Measurements from ENCODE around the gene GNAZ.
"Not testable (repeated sequence)": the region's sequence is repeated elsewhere in the genome, so short reads cannot be mapped to it uniquely, and the experiment has no call there.

Gene GNAZ

GRCh38 chr22:23038902-23039301, 31.4 kb upstream of the GNAZ start:
- no peak for DNase-seq (ENCODE audit: low read depth)
- no peak overlapping the region for H3K4me3 ChIP-seq (ENCODE audit: low read depth, low read length)

DNA sequence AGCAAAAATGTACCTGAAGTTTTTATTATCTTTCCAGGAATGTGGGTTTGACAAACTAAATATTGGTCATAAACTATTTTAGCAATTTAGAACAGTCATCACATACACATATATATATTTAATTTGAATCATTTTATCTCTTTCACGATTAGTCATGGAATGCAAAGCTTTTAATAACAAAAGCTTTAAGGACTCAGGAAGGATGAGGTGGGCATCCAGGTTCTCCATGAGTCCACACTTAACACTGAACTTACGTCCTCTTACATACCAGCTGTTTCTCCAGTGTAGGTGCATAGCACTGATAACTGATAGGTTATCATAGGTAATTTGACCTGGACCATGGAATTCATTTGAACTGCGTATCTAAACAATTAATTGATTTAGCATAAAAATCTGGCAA, 28.1 kb upstream of the GNAZ start:
- H3K4me3 ChIP-seq (ENCODE audit: low read depth, low read length): no peak overlapping the region
- no peak for DNase-seq (ENCODE audit: low read depth)

GRCh38 chr22:23044570-23044969, 25.7 kb upstream of the GNAZ start:
- H3K4me3 ChIP-seq (ENCODE audit: low read depth, low read length): no peak overlapping the region
- no peak for DNase-seq (ENCODE audit: low read depth)

DNA sequence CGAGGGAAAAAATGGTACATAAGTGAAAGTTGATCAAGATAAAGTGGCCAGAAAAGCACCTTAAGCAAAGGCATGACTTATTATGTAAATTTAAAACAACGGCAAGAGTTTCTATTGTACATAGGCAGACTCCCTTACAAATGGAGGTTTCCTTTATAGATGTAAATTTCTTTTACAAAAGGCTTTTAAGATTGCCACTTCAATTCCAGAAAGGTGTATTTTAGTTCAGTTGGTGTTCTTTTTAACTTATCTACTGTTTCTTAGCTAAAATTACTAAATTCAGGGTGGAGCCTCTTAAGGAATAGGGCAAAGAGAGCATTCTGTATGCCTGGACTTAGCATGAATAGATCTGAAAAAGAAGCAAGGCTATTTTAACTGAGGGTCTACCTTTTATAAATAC, 24.9 kb upstream of the GNAZ start:
- H3K4me3 ChIP-seq (ENCODE audit: low read depth, low read length): no peak overlapping the region
- no peak for DNase-seq (ENCODE audit: low read depth)

DNA sequence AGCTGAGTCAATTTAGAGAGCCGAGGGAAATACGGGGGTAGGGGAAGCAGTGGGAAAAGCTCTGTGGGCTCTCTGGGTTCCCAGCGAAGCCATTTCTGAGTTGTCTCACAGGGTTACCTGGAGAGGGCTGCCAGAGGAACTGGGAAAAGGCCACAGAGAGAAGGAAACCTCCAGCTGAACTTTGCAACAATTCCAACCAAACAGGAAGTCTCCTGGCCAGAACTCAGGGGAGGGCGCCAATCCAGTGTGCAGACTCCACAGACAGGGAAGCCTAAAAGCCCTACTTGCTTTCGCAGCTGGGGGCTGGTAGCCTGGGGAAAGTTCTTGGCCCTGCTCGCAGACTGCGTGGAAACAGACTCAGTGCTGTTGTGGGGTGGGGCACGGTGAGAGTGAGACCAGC, 23.1 kb upstream of the GNAZ start:
- H3K4me3 ChIP-seq (ENCODE audit: low read depth, low read length): no peak overlapping the region
- DNase-seq (ENCODE audit: low read depth): no peak

GRCh38 chr22:23047742-23048141, 22.6 kb upstream of the GNAZ start:
- DNase-seq (ENCODE audit: low read depth): no peak

GRCh38 chr22:23050546-23050945, 19.8 kb upstream of the GNAZ start:
- H3K4me3 ChIP-seq (ENCODE audit: low read depth, low read length); DNase-seq (ENCODE audit: low read depth): not testable (repeated sequence)

More at GRCh38 chr22:23047742-23048141, 22.6 kb upstream of the GNAZ start:
- H3K4me3 ChIP-seq (ENCODE audit: low read depth, low read length): no peak overlapping the region

DNA sequence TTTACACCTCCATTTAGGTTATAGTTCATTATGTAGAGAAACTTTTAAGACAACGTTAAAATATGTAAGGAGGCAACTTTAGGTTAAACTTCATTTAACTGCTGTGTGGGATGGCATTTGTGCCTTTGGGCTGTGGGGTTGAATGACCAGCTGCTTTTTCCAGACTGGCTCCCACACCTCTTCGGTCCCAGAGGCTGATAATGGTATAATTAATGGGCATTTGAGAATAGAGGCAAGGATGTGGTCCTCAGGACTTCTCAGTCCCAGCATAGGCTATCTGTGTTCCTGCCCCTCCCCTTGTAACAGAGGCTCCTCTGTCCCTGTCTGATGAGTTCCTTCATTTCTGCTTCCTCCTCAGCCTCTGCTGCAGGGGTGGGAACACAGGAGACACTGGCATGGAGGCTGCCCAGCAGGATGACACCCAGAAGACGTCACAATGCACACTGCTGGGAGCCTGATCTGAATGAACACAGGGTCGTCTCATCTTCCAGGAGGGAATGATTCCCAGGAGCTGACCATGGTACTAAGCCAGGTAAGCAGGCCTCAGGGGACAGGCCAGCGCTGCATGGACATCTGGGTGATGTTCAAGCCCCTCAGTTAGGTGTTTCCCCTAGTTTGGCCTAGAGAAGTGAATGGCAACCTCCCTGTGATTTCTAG, 17.1 kb upstream of the GNAZ start:
- H3K4me3 ChIP-seq (ENCODE audit: low read depth, low read length): no peak overlapping the region
- DNase-seq (ENCODE audit: low read depth): no peak

GRCh38 chr22:23053912-23054530, 16.3 kb upstream of the GNAZ start:
- no peak overlapping the region for H3K4me3 ChIP-seq (ENCODE audit: low read depth, low read length)
- DNase-seq (ENCODE audit: low read depth): no peak

DNA sequence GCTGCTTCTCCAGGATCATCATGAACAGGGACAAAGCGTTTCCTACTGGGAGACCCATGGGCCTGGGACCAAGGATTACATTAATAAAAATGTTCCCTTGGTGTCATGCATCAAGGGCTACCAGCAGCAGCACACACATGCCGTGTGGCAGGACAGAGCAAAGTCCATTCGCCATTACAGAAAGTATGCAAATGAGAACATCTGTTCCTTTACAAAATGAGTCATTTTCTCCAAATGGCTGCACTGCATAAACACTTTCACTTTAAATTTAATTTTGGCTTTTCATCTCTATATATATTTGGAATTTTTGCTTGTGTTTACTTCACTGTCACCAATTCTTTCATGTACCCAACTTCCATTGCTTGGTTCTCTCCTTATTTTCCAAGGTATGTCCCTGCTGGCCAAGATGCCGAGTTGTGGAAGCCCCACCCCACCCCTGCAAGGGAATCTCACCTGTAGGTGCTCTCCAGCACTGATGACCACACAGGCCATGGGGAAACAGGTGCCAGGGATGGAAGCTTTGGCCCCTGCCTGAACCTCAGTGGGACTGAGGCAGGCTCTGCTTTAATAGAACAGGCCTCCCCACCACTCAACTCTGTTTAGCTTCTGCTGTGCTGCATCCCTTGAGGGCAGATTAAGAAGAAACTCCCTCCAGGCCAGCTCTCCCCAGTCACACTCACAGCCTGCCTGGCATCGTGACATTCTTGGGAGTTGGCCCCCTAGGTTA, 15.6 kb upstream of the GNAZ start:
- no peak for DNase-seq (ENCODE audit: low read depth)

DNA sequence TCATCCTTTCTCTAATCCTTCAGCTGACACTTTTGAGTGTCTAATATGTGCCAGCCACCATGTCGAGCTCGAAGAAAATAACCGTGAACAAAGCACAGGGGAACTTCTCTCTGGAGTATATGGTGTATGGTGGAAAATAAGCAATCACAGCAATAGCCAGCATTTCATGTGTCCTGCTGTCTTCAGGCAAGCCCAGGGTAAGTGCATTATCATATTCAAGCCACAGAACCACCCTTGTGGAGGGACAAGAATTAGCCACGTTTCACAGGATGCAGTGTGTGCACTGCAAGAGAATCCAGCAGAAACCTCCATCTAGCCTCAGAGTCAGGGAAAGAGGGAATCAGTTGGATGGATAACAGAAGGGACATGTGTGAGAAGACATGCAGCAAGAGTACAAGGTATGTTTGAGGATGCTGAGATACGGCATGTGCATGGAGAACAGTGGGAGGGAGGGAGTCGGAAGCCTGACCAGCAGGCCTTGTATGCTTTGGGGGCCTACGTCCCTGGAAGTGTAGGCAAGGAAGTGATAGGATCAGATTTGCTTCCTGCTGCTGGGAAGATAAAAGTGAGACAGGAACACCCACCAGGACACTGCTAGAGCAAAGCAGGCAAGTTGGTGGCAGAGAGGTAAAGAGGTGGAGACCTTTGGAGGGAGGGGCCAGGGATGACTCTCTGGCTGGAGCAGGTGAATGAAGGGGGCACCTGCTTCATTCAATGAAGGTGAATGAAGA, 14.7 kb upstream of the GNAZ start:
- no peak for DNase-seq (ENCODE audit: low read depth)
- H3K4me3 ChIP-seq (ENCODE audit: low read depth, low read length): no peak overlapping the region

More for the DNA sequence above, 15.6 kb upstream of the GNAZ start:
- no peak overlapping the region for H3K4me3 ChIP-seq (ENCODE audit: low read depth, low read length)

DNA sequence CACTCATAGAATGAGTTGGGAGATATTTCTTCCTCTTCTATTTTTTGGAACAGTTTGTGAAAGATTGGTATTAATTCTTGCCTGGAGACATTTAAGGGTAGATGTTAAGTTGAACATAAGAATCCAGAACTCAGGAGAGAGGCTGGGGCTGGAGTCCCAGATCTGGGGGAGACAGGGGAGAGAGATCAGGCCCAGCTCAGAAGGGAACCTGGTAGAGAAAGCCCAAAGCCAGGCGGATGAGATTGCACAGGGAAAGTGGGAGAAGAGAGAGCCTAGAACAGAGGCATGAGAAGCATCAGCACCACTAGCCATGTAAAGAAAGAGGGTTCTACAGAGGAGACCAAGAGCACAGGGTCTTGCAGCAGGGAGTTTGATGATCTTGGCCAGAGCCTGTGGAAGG, 13.0 kb upstream of the GNAZ start:
- H3K4me3 ChIP-seq (ENCODE audit: low read depth, low read length): no peak overlapping the region
- DNase-seq (ENCODE audit: low read depth): no peak

- DNase-seq (ENCODE audit: low read depth): no peak
- H3K4me3 ChIP-seq (ENCODE audit: low read depth, low read length): no peak overlapping the region
Observed at GRCh38 chr22:23058063-23058462, 12.3 kb upstream of the GNAZ start.

DNA sequence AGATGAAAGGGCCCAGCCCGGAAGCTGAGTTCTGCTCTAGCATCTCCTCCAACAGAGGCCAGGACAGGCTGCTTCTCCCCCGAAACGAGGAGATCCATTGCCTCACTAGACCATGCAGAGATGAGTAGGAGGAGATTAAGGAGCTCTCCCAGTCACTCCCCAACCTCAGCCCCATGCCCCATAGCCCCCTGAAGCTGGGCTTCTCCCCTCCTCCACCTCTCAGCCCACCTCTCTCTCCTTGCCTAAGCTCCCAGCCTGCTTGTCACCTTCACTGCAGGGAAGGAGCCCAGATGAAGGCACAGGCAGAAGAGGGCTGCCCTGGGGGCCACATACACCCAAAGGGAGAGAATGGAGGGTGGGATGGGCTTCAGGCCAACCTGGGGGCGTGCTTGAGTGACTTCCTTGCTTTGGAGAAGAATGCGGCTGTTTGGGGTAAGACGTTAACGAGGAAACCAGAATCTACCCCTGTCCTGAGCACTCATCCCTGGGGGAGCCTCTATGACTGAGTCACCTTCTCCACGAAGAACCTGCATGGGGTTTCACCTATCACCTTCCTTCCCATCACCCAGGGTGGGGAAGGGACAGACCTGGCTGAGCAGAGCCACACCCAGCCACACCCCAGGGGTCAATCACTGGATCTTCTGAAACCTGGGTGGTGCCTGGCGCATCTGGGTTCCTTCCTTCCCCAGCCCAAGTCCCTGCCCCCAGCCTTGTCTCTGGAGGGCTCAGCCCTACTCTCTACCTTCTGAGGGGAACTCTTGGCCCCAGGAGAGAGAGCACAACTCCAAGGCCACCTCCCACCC, 11.6 kb upstream of the GNAZ start:
- no peak for DNase-seq (ENCODE audit: low read depth)

DNA sequence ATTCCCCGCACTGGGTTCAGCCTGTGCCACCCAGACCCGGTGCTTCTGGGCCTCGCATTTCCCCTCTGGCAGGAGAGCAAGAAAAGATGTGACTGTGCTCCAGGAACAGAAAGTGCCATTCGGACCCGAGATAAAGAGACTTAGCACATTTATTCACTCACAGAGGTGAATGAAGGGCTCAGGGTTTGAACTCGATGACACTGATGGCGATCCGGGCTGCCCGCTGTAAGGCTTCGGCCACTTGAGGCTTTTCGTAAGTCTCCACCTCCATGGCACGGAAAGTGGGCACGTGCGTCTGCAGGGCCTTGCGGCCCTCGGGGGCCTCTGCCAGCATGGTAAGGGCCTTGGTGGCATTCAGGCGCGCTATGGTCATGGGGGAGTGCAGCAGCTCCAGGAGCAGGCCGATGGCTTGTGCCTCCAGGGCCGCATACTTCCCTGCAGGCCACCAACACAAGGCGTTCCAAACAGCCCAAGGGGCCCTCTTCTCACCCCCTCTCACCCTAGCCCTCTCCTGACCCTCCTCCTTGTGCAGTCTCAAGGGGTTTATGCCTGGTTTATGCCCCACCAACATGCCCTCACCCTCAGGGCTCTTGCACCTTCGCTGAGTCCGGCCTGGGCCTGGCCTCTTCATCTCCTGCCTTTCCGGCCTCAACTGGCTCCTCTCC, 10.9 kb upstream of the GNAZ start:
- DNase-seq (ENCODE audit: low read depth): no peak
- H3K4me3 ChIP-seq (ENCODE audit: low read depth, low read length): no peak overlapping the region

More for the DNA sequence above, 11.6 kb upstream of the GNAZ start:
- H3K4me3 ChIP-seq (ENCODE audit: low read depth, low read length): no peak overlapping the region

- H3K4me3 ChIP-seq (ENCODE audit: low read depth, low read length): no peak overlapping the region
- DNase-seq (ENCODE audit: low read depth): no peak
Observed at GRCh38 chr22:23060612-23061400, 9.5 kb upstream of the GNAZ start.

DNA sequence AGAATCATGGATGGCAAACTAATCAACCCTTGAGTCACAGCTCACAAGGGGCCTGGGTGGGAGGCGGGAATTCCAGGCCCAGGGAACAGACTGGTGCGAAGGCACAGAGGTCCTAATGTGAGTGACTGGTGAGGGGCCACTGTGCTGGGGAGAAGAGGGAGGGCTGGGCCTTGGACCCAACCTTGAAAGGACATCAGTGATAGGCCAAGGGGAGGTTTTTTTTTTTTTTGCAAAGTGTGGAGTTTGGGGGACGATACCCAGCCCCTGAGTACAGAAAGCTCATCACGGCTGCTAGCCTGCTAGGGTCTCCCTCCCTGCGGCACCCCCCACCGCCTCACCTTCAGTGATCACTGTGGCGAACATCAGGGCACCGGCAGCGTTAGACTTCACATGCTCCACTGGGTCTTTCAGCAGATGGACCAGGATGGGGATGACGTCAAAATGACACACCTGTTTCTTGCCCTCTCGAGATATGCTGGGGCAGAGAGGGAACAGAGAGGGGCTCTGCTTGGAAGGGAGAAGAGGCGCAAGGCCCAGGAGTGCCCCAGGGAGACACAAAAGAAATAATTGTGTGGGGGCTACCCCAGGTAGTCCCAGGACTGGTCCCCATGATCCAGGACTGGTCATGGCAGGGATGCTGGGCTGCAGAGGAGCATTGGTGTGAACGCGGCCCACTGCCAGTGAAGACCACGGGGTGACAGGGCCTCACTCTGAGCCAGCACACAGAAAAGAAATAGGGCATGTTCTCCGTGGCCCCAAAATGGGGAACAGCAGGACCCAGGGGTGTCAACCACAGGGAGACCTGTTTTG, 8.6 kb upstream of the GNAZ start:
- no peak overlapping the region for H3K4me3 ChIP-seq (ENCODE audit: low read depth, low read length)
- DNase-seq (ENCODE audit: low read depth): no peak
